SK-N-MC (cell line): Measurements from ENCODE around the gene RTP1.

ENCODE experiments used
- DNase-seq: peaks from one replicate; pipeline ENCODE4 v3.0.0-alpha.2; 2011; ENCODE audit warnings: low read depth, low spot score
- H3K27ac ChIP-seq: fragments of 200-600 bp; sonication (generic); 2 replicates; pipeline ENCODE4 v1.5.1; 2016; ENCODE audit warnings: mixed run types
- H3K36me3 ChIP-seq: fragments of 200-600 bp; sonication (generic); 2 replicates; pipeline ENCODE4 v1.6.1; 2017; ENCODE audit warnings: antibody characterized with exemption, low read length, mixed read lengths; ENCODE audit not compliant: insufficient read depth
- H3K4me3 ChIP-seq: fragments of 200-600 bp; sonication (generic); 2 replicates; pipeline ENCODE4 v1.5.1; 2016
- H3K9ac ChIP-seq: fragments of 200-600 bp; sonication (generic); 2 replicates; pipeline ENCODE4 v1.8.0; 2017; ENCODE audit warnings: mixed run types, mixed read lengths; ENCODE audit not compliant: insufficient read length
- H3K9me3 ChIP-seq: fragments of 200-600 bp; sonication (generic); 2 replicates; pipeline ENCODE4 v1.6.1; 2017; ENCODE audit warnings: low read depth, mild to moderate bottlenecking, antibody characterized with exemption, low read length, moderate library complexity, mixed read lengths
- EZH2 ChIP-seq: fragments of 200-600 bp; sonication (generic); IDR thresholded peaks from one replicate; pipeline ENCODE4 v1.6.1; 2017; ENCODE audit warnings: antibody characterized with exemption
- FOXP2 ChIP-seq: optimal IDR thresholded peaks from 2 replicates; pipeline ENCODE3; 2011; ENCODE audit warnings: mild to moderate bottlenecking, moderate library complexity; ENCODE audit not compliant: insufficient read depth; ENCODE audit errors: extremely low read length, control extremely low read depth
- POLR2AphosphoS5 ChIP-seq: IDR thresholded peaks from 2 replicates; pipeline ENCODE4 v1.6.1; 2012; ENCODE audit warnings: mild to moderate bottlenecking, low read depth, low read length, borderline replicate concordance

Gene RTP1

DNA sequence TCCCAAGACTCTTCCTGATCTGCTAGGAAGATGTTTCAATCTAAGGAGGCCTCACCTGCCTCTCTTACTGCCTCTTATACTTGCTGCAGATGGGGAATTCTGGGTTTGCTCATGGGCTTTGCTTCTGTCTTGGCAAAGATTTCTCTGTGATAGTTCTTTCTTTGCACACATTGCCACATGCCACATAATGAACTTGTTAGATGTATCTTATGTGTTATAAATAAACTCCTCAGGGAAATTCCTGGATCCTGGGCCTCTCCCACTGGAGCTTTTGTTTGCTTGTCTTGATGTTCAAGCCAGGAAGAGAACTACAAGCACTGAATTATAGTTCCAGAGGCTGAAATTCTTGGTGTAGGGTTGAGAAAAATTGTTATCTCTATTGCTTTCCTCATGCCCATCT, 12.2 kb downstream of the RTP1 start:
- H3K27ac ChIP-seq, result peak overlapping the region; percentile 79

DNA sequence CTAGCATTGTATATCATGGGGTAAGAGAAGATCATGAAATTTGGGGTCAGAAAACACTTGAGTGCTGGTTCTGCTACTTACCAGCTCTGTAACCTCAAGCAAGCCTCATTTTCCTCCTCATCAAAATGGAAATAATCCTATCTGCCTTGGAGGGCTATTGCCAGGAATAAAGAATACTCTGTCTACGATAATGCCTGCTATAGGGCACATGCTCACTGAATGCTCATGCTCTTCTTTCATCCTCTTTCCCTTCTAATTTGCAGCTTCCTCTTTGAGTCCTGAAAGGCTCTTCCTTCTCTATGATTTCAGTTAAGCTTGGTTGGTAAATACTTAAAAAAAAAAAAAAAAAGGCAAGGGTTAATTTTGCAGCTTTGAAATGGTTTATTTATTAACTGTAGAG, 12.8 kb downstream of the RTP1 start:
- H3K27ac ChIP-seq, result peak overlapping the region; percentile 79
- TF ChIP-seq FOXP2 (no peak), POLR2AphosphoS5 (no peak), EZH2 (no peak)

More for the DNA sequence above, 12.2 kb downstream of the RTP1 start:
- no peak for TF ChIP-seq POLR2AphosphoS5
- no peak for TF ChIP-seq FOXP2
- no peak for TF ChIP-seq EZH2
- no peaks in the 10 kb centered on the region for H3K9me3 ChIP-seq
- H3K36me3 ChIP-seq, result no peaks in the 10 kb centered on the region
- no peak for DNase-seq
- no peak overlapping the region for H3K4me3 ChIP-seq
- no peak overlapping the region for H3K9ac ChIP-seq

DNA sequence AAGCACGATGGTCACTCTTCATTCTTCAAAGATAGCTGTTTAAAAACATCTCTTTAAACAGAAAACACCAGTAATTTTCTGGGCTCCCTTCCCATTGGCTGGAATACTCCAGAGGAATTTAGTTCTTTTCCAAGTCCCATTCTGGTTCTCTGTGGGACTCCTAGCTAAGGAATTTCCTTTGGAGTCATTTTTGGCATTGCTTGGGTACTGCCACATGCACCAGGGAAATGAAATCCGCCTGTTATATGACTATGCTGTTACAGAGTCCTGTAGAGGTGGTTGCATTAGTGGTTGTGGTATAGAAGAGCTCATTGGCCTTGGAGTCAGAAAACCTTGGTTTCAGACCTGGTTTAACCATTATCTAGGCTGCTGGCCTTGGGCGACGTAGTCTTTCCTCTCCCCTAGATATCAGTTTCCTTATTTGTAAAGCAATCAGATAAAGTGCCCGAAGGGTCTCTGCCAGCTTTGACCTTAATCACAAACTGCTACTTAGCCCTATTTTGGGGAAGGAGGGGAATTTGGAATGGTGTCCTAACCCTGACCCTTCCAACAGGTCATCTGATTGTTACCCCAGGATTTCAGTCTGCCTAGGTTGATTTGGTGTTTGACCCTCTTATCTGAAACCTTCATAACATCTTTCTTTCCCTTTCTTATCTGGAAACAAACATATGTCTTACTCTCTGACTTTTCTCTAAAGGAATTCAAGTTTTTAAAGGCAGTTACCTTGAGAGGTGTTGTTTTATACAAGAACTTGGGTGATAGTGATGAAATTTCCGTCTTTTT, 13.4 kb downstream of the RTP1 start:
- TF ChIP-seq POLR2AphosphoS5 (no peak), FOXP2 (no peak), EZH2 (no peak)
- Histone ChIP-seq H3K27ac (peak overlapping the region; percentile 79), H3K9me3 (no peaks in the 10 kb centered on the region), H3K36me3 (no peaks in the 10 kb centered on the region), H3K9ac (no peak overlapping the region), H3K4me3 (peak overlapping the region; percentile 41)
- peak; percentile 10 for DNase-seq

More for the DNA sequence above, 12.8 kb downstream of the RTP1 start:
- no peaks in the 10 kb centered on the region for H3K36me3 ChIP-seq
- H3K9me3 ChIP-seq, result no peaks in the 10 kb centered on the region
- peak overlapping the region; percentile 41 for H3K4me3 ChIP-seq
- no peak overlapping the region for H3K9ac ChIP-seq
- no peak for DNase-seq

DNA sequence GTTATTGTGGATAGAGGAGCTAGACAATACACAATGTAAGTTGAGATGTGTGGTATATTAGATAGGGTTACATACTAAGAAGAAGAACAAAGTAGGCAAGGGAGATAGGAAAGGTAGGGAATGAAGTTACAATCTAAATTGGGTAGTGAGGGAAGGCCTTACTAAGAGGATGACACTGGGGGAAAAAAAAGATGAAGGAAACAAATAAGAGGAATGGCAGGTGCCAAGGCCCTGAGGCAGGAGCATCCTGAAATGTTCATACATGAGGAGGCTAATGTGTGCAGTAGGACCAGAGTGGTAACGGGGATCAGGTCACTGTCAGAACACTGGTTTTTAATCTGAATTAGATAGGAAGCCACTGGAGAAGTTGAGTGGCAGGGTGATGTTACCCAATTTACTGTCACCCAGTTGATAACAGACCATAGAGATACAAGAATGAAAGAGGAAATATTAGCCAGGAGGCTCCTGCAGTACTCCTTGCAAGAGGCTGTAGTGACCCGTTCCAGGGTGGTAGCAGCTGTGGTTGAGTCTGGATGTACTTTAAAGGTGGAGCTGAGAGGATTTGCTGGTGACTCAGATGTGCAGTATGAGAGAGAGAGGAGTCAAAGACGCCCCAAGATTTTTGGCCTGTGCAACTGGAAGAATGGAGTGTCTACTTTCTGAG, 14.4 kb downstream of the RTP1 start:
- H3K4me3 ChIP-seq, result no peak overlapping the region
- peak overlapping the region; percentile 79; the same call in 1 of the 2 replicates for H3K27ac ChIP-seq
- no peaks in the 10 kb centered on the region for H3K36me3 ChIP-seq
- TF ChIP-seq POLR2AphosphoS5, result no peak
- TF ChIP-seq EZH2, result no peak
- no peak for TF ChIP-seq FOXP2
- no peak for DNase-seq
- H3K9me3 ChIP-seq, result no peaks in the 10 kb centered on the region
- H3K9ac ChIP-seq, result no peak overlapping the region

DNA sequence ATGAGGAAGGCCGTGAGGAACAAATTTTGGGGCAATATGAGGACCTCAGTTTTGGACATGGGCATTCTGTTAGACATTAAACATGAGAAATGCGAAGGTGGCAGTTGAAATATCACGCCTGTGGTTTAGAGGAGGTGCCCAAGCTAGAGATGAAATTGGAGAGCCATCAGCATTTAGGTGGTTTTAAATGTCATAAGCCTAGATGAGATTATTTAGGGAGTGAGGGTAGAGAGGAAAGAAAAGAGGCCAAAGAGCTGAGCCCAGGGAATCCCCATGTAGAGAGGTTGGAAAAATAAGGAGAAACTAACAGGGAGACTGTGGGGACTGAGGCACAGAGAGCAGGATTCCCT, 14.9 kb downstream of the RTP1 start:
- no peaks in the 10 kb centered on the region for H3K9me3 ChIP-seq
- no peak overlapping the region for H3K4me3 ChIP-seq
- no peak overlapping the region for H3K27ac ChIP-seq
- TF ChIP-seq FOXP2 (no peak), EZH2 (no peak), POLR2AphosphoS5 (no peak)
- no peaks in the 10 kb centered on the region for H3K36me3 ChIP-seq
- no peak for DNase-seq
- H3K9ac ChIP-seq, result no peak overlapping the region

DNA sequence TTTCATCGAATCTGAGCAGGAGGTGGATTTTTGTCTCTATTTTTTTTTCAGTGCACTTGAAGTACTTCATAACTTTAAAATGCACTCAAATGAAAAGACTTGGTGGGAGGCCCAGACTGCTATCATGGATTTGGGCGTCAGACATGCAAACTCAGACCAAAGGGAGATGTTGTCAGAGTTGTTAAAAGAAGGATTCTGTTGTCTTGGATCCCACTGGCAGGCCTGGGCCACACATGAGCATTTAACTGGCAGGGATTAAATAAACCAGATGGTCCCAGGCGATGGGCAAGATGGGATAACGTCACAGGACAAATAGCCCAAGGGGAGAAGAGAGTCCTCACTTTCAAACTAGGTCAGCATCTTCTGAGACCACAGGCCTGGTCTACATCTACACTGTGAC, 15.4 kb downstream of the RTP1 start:
- Histone ChIP-seq H3K9me3 (no peaks in the 10 kb centered on the region), H3K9ac (no peak overlapping the region), H3K36me3 (no peaks in the 10 kb centered on the region), H3K4me3 (no peak overlapping the region), H3K27ac (no peak overlapping the region)
- DNase-seq, result no peak
- TF ChIP-seq FOXP2 (no peak), POLR2AphosphoS5 (no peak), EZH2 (no peak)

DNA sequence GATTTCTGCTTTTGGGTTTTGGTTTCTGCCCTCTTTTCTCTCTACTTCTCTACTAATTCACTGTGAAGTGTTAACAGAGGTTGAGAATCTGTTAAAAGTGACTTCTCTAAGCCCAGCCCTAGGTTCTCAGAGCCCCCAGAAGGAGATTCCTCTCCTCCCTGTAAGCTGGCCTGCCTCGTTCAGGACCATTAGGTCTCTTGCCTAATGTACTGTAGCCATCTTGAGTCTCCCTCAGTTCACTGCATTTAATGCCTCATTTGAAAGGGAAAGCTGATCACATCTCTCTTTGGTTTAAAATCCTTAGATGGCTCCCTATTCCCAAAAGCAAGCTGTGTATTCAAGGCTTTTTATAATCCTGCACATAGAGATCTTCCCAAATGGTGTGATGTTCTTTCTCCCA, 16.3 kb downstream of the RTP1 start:
- Histone ChIP-seq H3K4me3 (no peak overlapping the region), H3K9me3 (no peaks in the 10 kb centered on the region), H3K36me3 (no peaks in the 10 kb centered on the region), H3K9ac (no peak overlapping the region), H3K27ac (no peak overlapping the region)
- TF ChIP-seq FOXP2, result no peak
- TF ChIP-seq POLR2AphosphoS5, result no peak
- no peak for TF ChIP-seq EZH2
- DNase-seq, result no peak

DNA sequence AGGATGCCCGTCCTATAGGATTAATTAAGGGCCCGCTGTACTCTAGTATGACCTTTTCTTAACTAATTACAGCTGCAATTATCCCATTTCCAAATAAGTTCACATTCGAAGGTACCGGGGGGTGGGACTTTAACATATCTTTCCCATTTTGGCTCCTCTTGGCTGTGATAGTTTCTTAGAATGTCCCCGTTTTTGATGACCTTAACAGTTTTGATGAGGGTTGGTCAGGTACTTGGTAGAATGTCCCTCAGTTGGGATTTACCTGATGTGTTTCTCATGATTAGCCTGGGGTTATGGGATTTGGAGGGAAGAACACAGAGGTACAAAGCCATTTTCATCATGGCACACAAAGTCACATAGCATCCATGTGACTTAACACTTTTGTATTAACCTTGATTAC, 18.2 kb downstream of the RTP1 start:
- H3K9ac ChIP-seq, result no peak overlapping the region
- no peaks in the 10 kb centered on the region for H3K9me3 ChIP-seq
- no peak overlapping the region for H3K27ac ChIP-seq
- no peaks in the 10 kb centered on the region for H3K36me3 ChIP-seq
- no peak for DNase-seq
- no peak for TF ChIP-seq FOXP2
- TF ChIP-seq EZH2, result no peak
- no peak for TF ChIP-seq POLR2AphosphoS5
- H3K4me3 ChIP-seq, result no peak overlapping the region

DNA sequence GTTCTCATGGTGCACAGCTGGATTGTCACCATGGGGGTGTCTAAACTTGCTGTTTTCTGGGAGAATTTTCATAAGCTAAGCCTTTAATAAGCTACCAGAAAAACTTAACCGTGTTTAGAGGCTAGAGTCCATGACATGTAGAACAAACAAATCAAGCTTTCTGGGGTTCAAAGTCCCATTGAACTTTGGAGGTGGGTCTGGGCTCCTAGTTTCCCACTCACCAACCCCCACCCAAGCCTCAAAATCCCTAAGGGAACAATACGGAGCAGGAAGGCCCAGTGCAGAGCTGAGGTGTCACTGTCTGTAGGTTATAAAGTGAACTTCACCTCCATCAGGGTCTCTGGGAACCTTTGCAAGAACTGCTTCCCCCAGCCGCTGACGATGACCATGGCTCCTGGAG, 25.5 kb downstream of the RTP1 start:
- Histone ChIP-seq H3K4me3 (no peak overlapping the region), H3K9ac (no peak overlapping the region), H3K27ac (no peak overlapping the region), H3K9me3 (no peaks in the 10 kb centered on the region), H3K36me3 (no peaks in the 10 kb centered on the region)
- TF ChIP-seq POLR2AphosphoS5 (no peak), EZH2 (no peak), FOXP2 (no peak)
- DNase-seq, result no peak
